Neuronal stem cell (in vitro differentiated cells): Measurements from ENCODE around the gene TLDC2.

Experiments used
- DNase-seq: peaks from one replicate; pipeline ENCODE4 v3.0.0-alpha.2; 2013; ENCODE audit warnings: low spot score
- H2AFZ ChIP-seq: one replicate; pipeline ENCODE4 v1.6.1; 2013; ENCODE audit warnings: mild to moderate bottlenecking, low read length, inconsistent platforms
- H2AK5ac ChIP-seq: 2 replicates; pipeline ENCODE4 v1.6.1; 2013; ENCODE audit warnings: low read depth, mild to moderate bottlenecking, inconsistent platforms, low read length, moderate library complexity, mixed read lengths
- H2BK120ac ChIP-seq: 2 replicates; pipeline ENCODE4 v1.6.1; 2013; ENCODE audit warnings: low read depth, mild to moderate bottlenecking, inconsistent platforms, low read length, moderate library complexity, mixed read lengths
- H2BK12ac ChIP-seq: one replicate; pipeline ENCODE4 v1.6.1; 2013; ENCODE audit warnings: low read length, inconsistent platforms
- H2BK15ac ChIP-seq: 2 replicates; pipeline ENCODE4 v1.6.1; 2013; ENCODE audit warnings: mild to moderate bottlenecking, low read length, inconsistent platforms, mixed read lengths
- H2BK5ac ChIP-seq: one replicate; pipeline ENCODE4 v1.6.1; 2013; ENCODE audit warnings: inconsistent platforms, mild to moderate bottlenecking, low read length, moderate library complexity
- H3K14ac ChIP-seq: one replicate; pipeline ENCODE4 v1.6.1; 2013; ENCODE audit warnings: low read length, inconsistent platforms
- H3K18ac ChIP-seq: 2 replicates; pipeline ENCODE4 v1.6.1; 2013; ENCODE audit warnings: low read length, inconsistent platforms
- H3K23ac ChIP-seq: 2 replicates; pipeline ENCODE4 v1.6.1; 2013; ENCODE audit warnings: low read depth, mild to moderate bottlenecking, mixed read lengths, low read length, inconsistent platforms; ENCODE audit not compliant: poor library complexity
- H3K27ac ChIP-seq: replicated peaks from 3 replicates; pipeline ENCODE4 v1.5.1; 2013; ENCODE audit warnings: low read length, inconsistent platforms
- H3K27me3 ChIP-seq, 3 experiments: 2 replicates each; pipeline ENCODE4 v1.6.1; 2013; ENCODE audit warnings: low read length in 3 of 3, mild to moderate bottlenecking in 2 of 3, inconsistent platforms in 1 of 3, low read depth in 1 of 3, mixed read lengths in 1 of 3, moderate library complexity in 1 of 3; ENCODE audit not compliant: control insufficient read depth in 3 of 3, insufficient read depth in 3 of 3
- H3K36me3 ChIP-seq, 2 donors: replicated peaks in 1 of 2; 2 replicates each; pipeline ENCODE4 v1.6.1; 2013; ENCODE audit warnings: low read length in 2 of 2; ENCODE audit not compliant: control insufficient read depth in 2 of 2, insufficient read depth in 2 of 2
- H3K4ac ChIP-seq: 2 replicates; pipeline ENCODE4 v1.6.1; 2013; ENCODE audit warnings: inconsistent platforms, mild to moderate bottlenecking, low read length, moderate library complexity
- H3K4me1 ChIP-seq, 2 donors: 1 replicate in 1 of 2; 2 replicates in 1 of 2; pipeline ENCODE4 v1.6.1; 2013; ENCODE audit warnings: low read length in 2 of 2, low read depth in 1 of 2; ENCODE audit not compliant: control insufficient read depth in 2 of 2, insufficient read depth in 1 of 2
- H3K4me2 ChIP-seq: one replicate; pipeline ENCODE4 v1.6.1; 2013; ENCODE audit warnings: mild to moderate bottlenecking, low read length, inconsistent platforms; ENCODE audit not compliant: insufficient read depth, poor library complexity, severe bottlenecking
- H3K4me3 ChIP-seq, 2 donors: 2 replicates each; pipeline ENCODE4 v1.5.1; 2013; ENCODE audit warnings: low read length in 2 of 2, mild to moderate bottlenecking in 2 of 2, inconsistent platforms in 1 of 2, moderate library complexity in 1 of 2
- H3K79me1 ChIP-seq: one replicate; pipeline ENCODE4 v1.6.1; 2013; ENCODE audit warnings: low read depth, mild to moderate bottlenecking, inconsistent platforms, low read length, moderate library complexity
- H3K9ac ChIP-seq: one replicate; pipeline ENCODE4 v1.6.1; 2013; ENCODE audit warnings: mild to moderate bottlenecking, low read depth, low read length, inconsistent platforms; ENCODE audit not compliant: poor library complexity
- H3K9me3 ChIP-seq, 2 donors: replicated peaks in 1 of 2; 2 replicates each; pipeline versions ENCODE3 to v1.6.1; 2013; ENCODE audit warnings: low read length in 2 of 2, mild to moderate bottlenecking in 2 of 2, inconsistent platforms in 1 of 2, low read depth in 1 of 2, mixed read lengths in 1 of 2, moderate library complexity in 1 of 2; ENCODE audit not compliant: control insufficient read depth in 2 of 2, insufficient read depth in 1 of 2
- H4K8ac ChIP-seq: one replicate; pipeline ENCODE4 v1.6.1; 2013; ENCODE audit warnings: low read depth, mild to moderate bottlenecking, inconsistent platforms, low read length, moderate library complexity
- H4K91ac ChIP-seq: one replicate; pipeline ENCODE4 v1.6.1; 2013; ENCODE audit warnings: low read length, low read depth, mild to moderate bottlenecking, inconsistent platforms; ENCODE audit not compliant: poor library complexity
- WGBS, 2 donors: extraction: QIAGEN DNeasy Blood & Tissue Kit; methylation state at CpG; one replicate each; pipeline ENCODE4 v1.1.7; 2013; ENCODE audit warnings: missing lambda C conversion rate in 2 of 2, mixed read lengths in 1 of 2; ENCODE audit not compliant: insufficient read length in 2 of 2, insufficient replicate concordance in 1 of 2; ENCODE audit errors: extremely low coverage in 2 of 2; 5-methylcytosine and 5-hydroxymethylcytosine counted together

TLDC2 gene

GRCh38 chr20:36830791-36831691, 44.9 kb upstream of the TLDC2 start:
- Histone ChIP-seq H2BK5ac (no peak overlapping the region), H2BK120ac (no peak overlapping the region), H2AK5ac (no peak overlapping the region), H3K79me1 (peaks cover 5% of the 10 kb centered on the region), H2AFZ (no peak overlapping the region), H3K36me3 (peaks cover 29 to 59% of the 10 kb centered on the region in 2 donors), H3K4me2 (no peak overlapping the region), H3K4me3 (no peak overlapping the region), H2BK15ac (no peak overlapping the region), H3K9me3 (no peaks in the 10 kb centered on the region), H4K8ac (no peak overlapping the region), H3K4me1 (peaks cover 10 to 11% of the 10 kb centered on the region in 2 donors), H3K4ac (no peak overlapping the region), H3K9ac (peak overlapping the region; percentile 33), H2BK12ac (no peak overlapping the region), H3K14ac (peak overlapping the region; percentile 63), H4K91ac (no peak overlapping the region), H3K18ac (no peak overlapping the region), H3K27ac (peak overlapping the region; percentile 23), H3K23ac (no peak overlapping the region), H3K27me3 (no peaks in the 10 kb centered on the region)
- WGBS, 2 donors: no CpG with 5 or more reads among the region's 11 CpGs
- no peak for DNase-seq

- no peak overlapping the region for H3K4me3 ChIP-seq
- H2BK15ac ChIP-seq: no peak overlapping the region
- H3K9ac ChIP-seq: no peak overlapping the region
- H3K79me1 ChIP-seq: peaks cover 4% of the 10 kb centered on the region
- H2AK5ac ChIP-seq: peak overlapping the region; percentile 20
- no peak overlapping the region for H3K4ac ChIP-seq
- H3K27me3 ChIP-seq: no peaks in the 10 kb centered on the region
- no peak overlapping the region for H2BK120ac ChIP-seq
- no peak overlapping the region for H2BK12ac ChIP-seq
- H3K9me3 ChIP-seq: no peaks in the 10 kb centered on the region
- H3K14ac ChIP-seq: no peak overlapping the region
- H3K23ac ChIP-seq: no peak overlapping the region
- H4K91ac ChIP-seq: no peak overlapping the region
- peaks cover 10 to 11% of the 10 kb centered on the region in 2 donors for H3K4me1 ChIP-seq
- no peak overlapping the region for H2BK5ac ChIP-seq
- WGBS, 2 donors: no CpG with 5 or more reads among the region's 7 CpGs
- no peak for DNase-seq
- H3K4me2 ChIP-seq: no peak overlapping the region
- peaks cover 24 to 59% of the 10 kb centered on the region in 2 donors for H3K36me3 ChIP-seq
- no peak overlapping the region for H3K18ac ChIP-seq
- H2AFZ ChIP-seq: no peak overlapping the region
- H4K8ac ChIP-seq: no peak overlapping the region
- H3K27ac ChIP-seq: no peak overlapping the region
Measured at GRCh38 chr20:36832791-36833190, 43.1 kb upstream of the TLDC2 start.

DNA sequence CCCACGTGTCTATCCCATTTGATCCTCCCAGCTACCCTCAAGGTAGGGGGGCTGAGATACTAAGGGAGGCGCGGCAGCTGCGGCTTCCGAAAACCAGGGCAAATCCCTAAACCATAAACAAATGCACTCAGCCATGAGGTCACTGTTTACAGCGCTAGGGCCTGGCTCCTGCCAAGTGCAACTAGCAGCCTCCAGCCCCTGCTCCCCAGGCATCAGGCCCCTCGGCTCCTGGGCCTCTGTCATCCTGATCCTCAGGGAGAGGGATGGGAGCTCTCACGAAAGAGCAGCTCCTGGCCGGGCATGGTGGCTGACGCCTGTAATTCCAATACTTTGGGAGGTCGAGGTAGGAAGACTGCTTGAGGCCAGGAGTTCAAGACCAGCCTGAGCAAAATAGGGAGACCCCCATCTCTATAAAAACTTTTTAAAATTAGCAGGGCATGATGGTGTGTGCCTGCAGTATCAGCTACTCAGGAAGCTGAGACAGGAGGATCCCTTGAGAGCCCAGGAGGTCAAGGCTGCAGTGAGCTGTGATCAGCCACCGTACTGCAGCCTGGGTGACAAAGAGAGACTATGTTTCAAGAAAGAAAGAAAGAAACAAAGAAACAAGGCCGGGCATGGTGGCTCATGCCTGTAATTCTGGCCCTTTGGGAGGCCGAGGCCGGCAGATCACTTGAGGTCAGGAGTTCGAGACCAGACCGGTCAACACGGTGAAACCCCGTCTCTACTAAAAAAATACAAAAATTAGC, 42.5 kb upstream of the TLDC2 start:
- no peak overlapping the region for H4K8ac ChIP-seq
- peak overlapping the region; percentile 65 for H2AK5ac ChIP-seq
- no peak overlapping the region for H2BK120ac ChIP-seq
- H3K23ac ChIP-seq: peak overlapping the region; percentile 47
- peaks cover 18 to 59% of the 10 kb centered on the region in 2 donors for H3K36me3 ChIP-seq
- H3K18ac ChIP-seq: no peak overlapping the region
- DNase-seq: no peak
- no peaks in the 10 kb centered on the region for H3K9me3 ChIP-seq
- H2AFZ ChIP-seq: no peak overlapping the region
- WGBS, 2 donors: no CpG with 5 or more reads among the region's 19 CpGs
- H3K4me3 ChIP-seq: no peak overlapping the region
- H2BK15ac ChIP-seq: peak overlapping the region; percentile 35
- H2BK5ac ChIP-seq: peak overlapping the region; percentile 89
- H3K4me2 ChIP-seq: no peak overlapping the region
- H4K91ac ChIP-seq: no peak overlapping the region
- no peak overlapping the region for H3K27ac ChIP-seq
- no peaks in the 10 kb centered on the region for H3K79me1 ChIP-seq
- no peak overlapping the region for H2BK12ac ChIP-seq
- H3K14ac ChIP-seq: peak overlapping the region; percentile 51
- no peak overlapping the region for H3K4ac ChIP-seq
- H3K9ac ChIP-seq: no peak overlapping the region
- peaks cover 10 to 11% of the 10 kb centered on the region in 2 donors for H3K4me1 ChIP-seq
- no peaks in the 10 kb centered on the region for H3K27me3 ChIP-seq

- Histone ChIP-seq H3K36me3 (peaks cover 13 to 58% of the 10 kb centered on the region in 2 donors), H2AK5ac (peak overlapping the region; percentile 72), H2BK120ac (no peak overlapping the region), H2BK15ac (peak overlapping the region; percentile 40), H3K27ac (peak overlapping the region; percentile 77), H3K27me3 (no peaks in the 10 kb centered on the region), H3K14ac (no peak overlapping the region), H3K4me3 (no peak overlapping the region), H3K4ac (no peak overlapping the region), H3K18ac (peak overlapping the region; percentile 82), H3K23ac (no peak overlapping the region), H3K4me2 (no peak overlapping the region), H4K8ac (no peak overlapping the region), H3K9me3 (peaks cover 0 to 2% of the 10 kb centered on the region in 2 donors), H2BK12ac (no peak overlapping the region), H3K4me1 (peaks cover 10 to 11% of the 10 kb centered on the region in 2 donors), H3K9ac (no peak overlapping the region), H2BK5ac (peak overlapping the region; percentile 46), H4K91ac (peak overlapping the region; percentile 80), H3K79me1 (peaks cover 5% of the 10 kb centered on the region), H2AFZ (peak overlapping the region; percentile 69)
- DNase-seq: no peak
- no CpG with 5 or more reads among the region's 5 CpGs for whole genome bisulfite sequencing, 2 donors
Measured at GRCh38 chr20:36835025-36835424, 40.9 kb upstream of the TLDC2 start.
